Tibial artery (tissue), 4 donors: ENCODE data around the gene INTU.
"Not testable (repeated sequence)": the region's sequence is repeated elsewhere in the genome, so short reads cannot be mapped to it uniquely, and the experiment has no call there.

Source experiments
- DNase-seq, 2 donors: peaks; one replicate each; pipeline ENCODE4 v3.0.0-alpha.2; 2019
- H3K27ac ChIP-seq, 2 donors: fragments of 200-600 bp; sonication (generic) in 1 of 2; 1 replicate in 1 of 2; 2 replicates in 1 of 2; pipeline ENCODE4 v1.5.1; 2018 to 2019; ENCODE audit warnings: mild to moderate bottlenecking in 1 of 2
- H3K27me3 ChIP-seq, 2 donors: fragments of 200-600 bp; sonication (generic) in 1 of 2; one replicate each; pipeline versions ENCODE4 v1.5.1 to v1.6.0; 2016 to 2019
- H3K36me3 ChIP-seq, 3 donors: fragments of 200-600 bp; sonication (generic) in 2 of 3; one replicate each; pipeline ENCODE4 v1.5.1; 2016 to 2019; ENCODE audit warnings: mild to moderate bottlenecking in 2 of 3
- H3K4me1 ChIP-seq, 4 donors: fragments of 200-600 bp; sonication (generic) in 2 of 4; 1 replicate in 3 of 4; 2 replicates in 1 of 4; pipeline ENCODE4 v1.5.1; 2016 to 2019
- H3K4me3 ChIP-seq, 2 donors: fragments of 200-600 bp; sonication (generic) in 1 of 2; 1 replicate in 1 of 2; 2 replicates in 1 of 2; pipeline ENCODE4 v1.5.1; 2018 to 2019; ENCODE audit warnings: mild to moderate bottlenecking in 2 of 2
- H3K9me3 ChIP-seq, 3 donors: fragments of 200-600 bp; sonication (generic) in 1 of 3; one replicate each; pipeline ENCODE4 v1.5.1; 2016 to 2019
- CTCF ChIP-seq, 2 experiments: fragments of 200-600 bp in 1 of 2; fragments of 450-650 bp in 1 of 2; IDR thresholded peaks; one replicate each; pipeline ENCODE4 v1.5.1; 2017 to 2019; ENCODE audit warnings: antibody characterized with exemption in 2 of 2, mild to moderate bottlenecking in 1 of 2, moderate library complexity in 1 of 2
- intact Hi-C: fragments of 100-400 bp; cut with DNase I; formaldehyde crosslinking; loops from one replicate; pipeline ENCODE4 v1.15.0; 2023; ENCODE audit warnings: low total_unique reads

Gene INTU

GRCh38 chr4:127632420-127633403 is at the start of gene INTU:
Gene INTU, plus strand, starts transcription at chr4:127632957. Its CDS starts 78 bp downstream, at chr4:127633035.
- TF ChIP-seq CTCF (IDR thresholded peaks at IDR 0.05): no peak
- peak; percentile 96 to 97 for DNase-seq
- Histone ChIP-seq H3K27ac (peak within 1 kb of the TSS; percentile 63 to 68), H3K27me3 (no peaks in the 10 kb centered on the region), H3K36me3 (no peaks in the 10 kb centered on the region), H3K9me3 (no peaks in the 10 kb centered on the region), H3K4me3 (peak within 1 kb of the TSS; percentile 67 to 75), H3K4me1 (peaks cover 0 to 18% (median 8%) of the 10 kb centered on the region in 4 donors)
- intact Hi-C loops: no loop called here

- intact Hi-C loops, H3K9me3 ChIP-seq, H3K27me3 ChIP-seq, DNase-seq, H3K36me3 ChIP-seq, H3K27ac ChIP-seq, H3K4me3 ChIP-seq, H3K4me1 ChIP-seq: not testable (repeated sequence)
These were observed 46.3 kb upstream of the INTU start for GRCh38 chr4:127586496-127586895.

GRCh38 chr4:127586922-127587571 is 45.7 kb upstream of the INTU start:
- intact Hi-C loops: no loop called here
- DNase-seq: no peak
- Histone ChIP-seq H3K4me3 (no peak overlapping the region), H3K36me3 (no peaks in the 10 kb centered on the region), H3K27me3 (no peaks in the 10 kb centered on the region), H3K27ac (no peak overlapping the region), H3K4me1 (no peaks in the 10 kb centered on the region), H3K9me3 (no peaks in the 10 kb centered on the region)
- peak; percentile 30 to 35 for TF ChIP-seq CTCF (IDR thresholded peaks at IDR 0.05)

GRCh38 chr4:127589153-127589552 is 43.6 kb upstream of the INTU start:
- H3K27ac ChIP-seq, H3K4me1 ChIP-seq, H3K27me3 ChIP-seq, intact Hi-C loops, H3K9me3 ChIP-seq, H3K36me3 ChIP-seq, DNase-seq, H3K4me3 ChIP-seq: not testable (repeated sequence)

- Histone ChIP-seq H3K27me3 (no peaks in the 10 kb centered on the region), H3K4me3 (no peak overlapping the region), H3K9me3 (no peaks in the 10 kb centered on the region), H3K27ac (no peak overlapping the region), H3K36me3 (no peaks in the 10 kb centered on the region), H3K4me1 (no peaks in the 10 kb centered on the region)
- intact Hi-C loops: no loop called here
- no peak for TF ChIP-seq CTCF (IDR thresholded peaks at IDR 0.05)
- no peak for DNase-seq
These were observed 34.1 kb upstream of the INTU start for GRCh38 chr4:127598656-127599055.

- H3K27me3 ChIP-seq: peaks cover 0 to 6% of the 10 kb centered on the region in 2 donors
- H3K36me3 ChIP-seq: no peaks in the 10 kb centered on the region
- H3K9me3 ChIP-seq: no peaks in the 10 kb centered on the region
- intact Hi-C loops: no loop called here
- H3K27ac ChIP-seq: no peak overlapping the region
- no peak overlapping the region for H3K4me3 ChIP-seq
- no peak for TF ChIP-seq CTCF (IDR thresholded peaks at IDR 0.05)
- no peak for DNase-seq
- H3K4me1 ChIP-seq: no peaks in the 10 kb centered on the region
These were observed 31.7 kb upstream of the INTU start for GRCh38 chr4:127601029-127601428.
